Heart right ventricle (tissue), 16 donors: ENCODE data around the gene MAP3K1. TPM values are rescaled to one million over a fixed set of nuclear protein-coding genes. Genes with fewer than 3 reads are reported as not detected.

Experiments used
- ATAC-seq, 8 donors: fragments of 200-7000 bp; cut with Tn5 transposase; one replicate each; pipeline ENCODE4 v1.9.1; 2020; ENCODE audit warnings: mild to moderate bottlenecking in 8 of 8, moderate library complexity in 8 of 8, moderate number of reproducible peaks in 1 of 8
- DNase-seq, 2 donors: peaks; one replicate each; pipeline ENCODE4 v3.0.0-alpha.2; 2020
- H3K27ac ChIP-seq, 10 donors: fragments of 200-600 bp; sonication (generic) in 2 of 10; one replicate each; pipeline versions ENCODE4 v1.5.0 to v1.8.0; 2020 to 2022; ENCODE audit warnings: mild to moderate bottlenecking in 3 of 10
- H3K27me3 ChIP-seq, 7 donors: fragments of 200-600 bp; one replicate each; pipeline ENCODE4 v1.8.0; 2021 to 2022; ENCODE audit warnings: mild to moderate bottlenecking in 2 of 7
- H3K36me3 ChIP-seq, 9 donors: fragments of 200-600 bp; sonication (generic) in 1 of 9; one replicate each; pipeline versions ENCODE4 v1.5.0 to v1.8.0; 2020 to 2022; ENCODE audit warnings: mild to moderate bottlenecking in 2 of 9
- H3K4me1 ChIP-seq, 9 donors: fragments of 200-600 bp; sonication (generic) in 1 of 9; one replicate each; pipeline versions ENCODE4 v1.5.0 to v1.8.0; 2020 to 2022; ENCODE audit warnings: mild to moderate bottlenecking in 4 of 9
- H3K4me3 ChIP-seq, 10 donors: fragments of 200-600 bp; sonication (generic) in 2 of 10; one replicate each; pipeline versions ENCODE4 v1.5.0 to v1.8.0; 2020 to 2022; ENCODE audit warnings: mild to moderate bottlenecking in 7 of 10, moderate library complexity in 2 of 10
- H3K9me3 ChIP-seq, 11 donors: fragments of 200-600 bp in 10 of 11; sonication (generic) in 2 of 11; one replicate each; pipeline versions ENCODE4 v1.5.0 to v1.8.0; 2013 to 2022; ENCODE audit warnings: mild to moderate bottlenecking in 2 of 11, control low read depth in 1 of 11, moderate library complexity in 1 of 11
- CTCF ChIP-seq, 9 donors: fragments of 200-600 bp; sonication (generic) in 2 of 9; IDR thresholded peaks; one replicate each; pipeline versions ENCODE4 v1.5.0 to v1.8.0; 2021 to 2022; ENCODE audit warnings: antibody characterized with exemption in 9 of 9, mild to moderate bottlenecking in 5 of 9, moderate library complexity in 1 of 9
- WGBS, 2 donors: extraction: QIAGEN DNeasy Blood & Tissue Kit; methylation state at CpG; one replicate each; pipeline ENCODE4 v1.1.7; 2013; ENCODE audit warnings: inconsistent platforms in 1 of 2; 5-methylcytosine and 5-hydroxymethylcytosine counted together
- intact Hi-C, 10 donors: fragments of 100-400 bp; cut with DNase I; formaldehyde crosslinking; loops; one replicate each; pipeline versions ENCODE4 v1.11.1 to v1.14.2; 2022
- polyA plus RNA-seq, 2 donors: library from polyadenylated mRNA; stranded (reverse); fragments of 200-250 nt; gene quantifications; one replicate each; pipeline ENCODE4 v1.2.3, GENCODE V29; 2013
- total RNA-seq, 10 donors: library from RNA; stranded (reverse); fragmentation: NEBNext Ultra II Directional in 3 of 10; extraction: Animal tissue kit (Norgen Biotek cat#: 25700) in 3 of 10; gene quantifications; one replicate each; pipeline versions ENCODE4 v1.2.1 to v1.2.4, GENCODE V29; 2021 to 2023
- donor health status: Arrhythmogenic right ventricular cardiomyopathy.
- donor health status: ischemic (EF 13 %, LVEDD 7.1; RV severe dilation, severe dysfunction).
- donor health status: healthy with polysubstance abuse.
- donor health status: DM: no; HTN: yes; CAD: no.
- donor health status: DM: no; HTN: no; CAD: no.
- donor health status: ischemic (EF 25% LVEDD 6.9; RV normal size, moderate dysfunction).
- donor health status: ischemic (EF 25% LVEDD 5.7; RV mildly dilated, moderate dysfunction).
- donor health status: healthy.
- donor health status: DM: yes; HTN: yes; CAD: no.
- donor health status: Ischemic cardiomyopathy.
- donor health status: ischemic (EF 35%, LVEDD 5.7; RV mildly dilated, moderate dysfunction).
- donor health status: nonischemic (EF 11% LVEDD 7.7; RV severe dilation, severe dysfunction).
- donor health status: DM: yes; HTN: yes; CAD: no.
- donor health status: PGD.
- donor health status: ischemic (EF 29% LVEDD 5.4; RV normal size, mild dysfunction).
- donor health status: nonischemic (EF 23%, LVEDD 6.1; RV moderate dilation, normal function).

The MAP3K1 gene
- total and polyA plus RNA-seq, 12 donors: 1.7 to 13.3 (median 6.3) TPM

GRCh38 chr5:56909294-56910209, 94.2 kb downstream of the MAP3K1 start, which contains the start of gene SETD9:
SETD9 (plus strand) TSS chr5:56909596; CDS start chr5:56909646, 50 bp downstream.
- peak; percentile 94 to 98 (median 96) for ATAC-seq
- Histone ChIP-seq H3K27me3 (no peaks in the 10 kb centered on the region), H3K27ac (peak within 1 kb of the TSS; percentile 86 to 98 (median 94)), H3K4me3 (peak within 1 kb of the TSS; percentile 48 to 90 (median 66)), H3K4me1 (peaks cover 0 to 19% (median 10%) of the 10 kb centered on the region in 9 donors), H3K36me3 (peaks cover 0 to 5% (median 0%) of the 10 kb centered on the region in 9 donors), H3K9me3 (peaks cover 0 to 10% (median 0%) of the 10 kb centered on the region in 11 donors)
- intact Hi-C loops: loop anchor here in 9 of 10 donors (2.0 to 10.0 kb wide), 10 partner anchors 38 to 1555 kb away; partner anchors contain the start of genes MIER3 (in 4 of the 9), GPBP1 (in 1 of the 9) and PLK2 (in 1 of the 9)
- peak; percentile 98 to 99 for DNase-seq
- WGBS, 2 donors: 0 to 1% methylated on average over 73 to 84 of the region's 84 CpGs
- TF ChIP-seq CTCF (IDR thresholded peaks at IDR 0.05): no peak

GRCh38 chr5:56910210-56910965, 95.0 kb downstream of the MAP3K1 start:
- Histone ChIP-seq H3K36me3 (peaks cover 0 to 14% (median 0%) of the 10 kb centered on the region in 9 donors), H3K27me3 (no peaks in the 10 kb centered on the region), H3K9me3 (peaks cover 0 to 10% (median 0%) of the 10 kb centered on the region in 11 donors), H3K27ac (peak overlapping the region; percentile 76 to 98 (median 94)), H3K4me3 (peak overlapping the region; percentile 48 to 90 (median 66)), H3K4me1 (peaks cover 0 to 19% (median 10%) of the 10 kb centered on the region in 9 donors)
- intact Hi-C loops: loop anchor here in 2 of 10 donors (5.0 kb wide), 2 partner anchors 37 to 42 kb away; partner anchors contain the start of gene MIER3 (in 1 of the 2)
- DNase-seq (peak; percentile 31 to 47), ATAC-seq (peak; percentile 4 to 39 (median 25))
- 1% methylated on average over 29 of the region's 29 CpGs for WGBS, 2 donors
- no peak for TF ChIP-seq CTCF (IDR thresholded peaks at IDR 0.05)

GRCh38 chr5:56913766-56914165, 98.4 kb downstream of the MAP3K1 start:
- H3K27ac ChIP-seq: no peak overlapping the region
- TF ChIP-seq CTCF (IDR thresholded peaks at IDR 0.05): no peak
- peaks cover 0 to 27% (median 11%) of the 10 kb centered on the region in 9 donors for H3K4me1 ChIP-seq
- no peaks in the 10 kb centered on the region for H3K9me3 ChIP-seq
- ATAC-seq (no peak), DNase-seq (no peak)
- intact Hi-C loops: loop anchor here in 2 of 10 donors (5.0 kb wide), 2 partner anchors 34 to 39 kb away; partner anchors contain the start of gene MIER3 (in 1 of the 2)
- WGBS, 2 donors: 90 to 92% methylated on average over 3 of the region's 3 CpGs
- H3K27me3 ChIP-seq: no peaks in the 10 kb centered on the region
- H3K36me3 ChIP-seq: peaks cover 0 to 18% (median 0%) of the 10 kb centered on the region in 9 donors
- H3K4me3 ChIP-seq: no peak overlapping the region
